Measurements from ENCODE around the gene IL10RB. TPM values are rescaled to one million over a fixed set of nuclear protein-coding genes. Genes with fewer than 3 reads are reported as not detected.

Gene IL10RB
- total and polyA plus RNA-seq, 2 of the 4 experiments (the other 2 are of a cell fraction): 20.1 to 45.2 TPM

GRCh38 chr21:33232291-33233034 lies 33.7 kb upstream of the IL10RB start:
- no peak overlapping the region for H2BK120ac ChIP-seq (ENCODE audit: low read depth, low read length)
- DNase-seq (no peak), ATAC-seq (ENCODE audit: low read depth) (no peak)
- H4K20me1 ChIP-seq (ENCODE audit: insufficient read depth, low read length): peaks cover 19% of the 10 kb centered on the region
- TF ChIP-seq ELK1 (IDR thresholded peaks at IDR 0.05; ENCODE audit: borderline replicate concordance, low read depth, low read length) (no peak), BHLHE40 (IDR thresholded peaks at IDR 0.05; ENCODE audit: low read depth, low read length) (no peak), RCOR1 (IDR thresholded peaks at IDR 0.05; ENCODE audit: insufficient replicate concordance, low read length) (no peak), RFX5 (IDR thresholded peaks at IDR 0.05; ENCODE audit: low read depth, low read length) (no peak), SMC3 (IDR thresholded peaks at IDR 0.05; ENCODE audit: low read depth, low read length) (no peak), USF2 (IDR thresholded peaks at IDR 0.05; ENCODE audit: low read depth, low read length) (no peak), CHD1 (IDR thresholded peaks at IDR 0.05; ENCODE audit: low read depth, low read length) (no peak), CTCF (conservative IDR thresholded peaks at IDR 0.05; ENCODE audit: low read depth, low read length) (no peak), MAFK (IDR thresholded peaks at IDR 0.05; ENCODE audit: low read depth, low read length) (no peak), RAD21 (IDR thresholded peaks at IDR 0.05; ENCODE audit: low read length) (no peak), CEBPB (IDR thresholded peaks at IDR 0.05; ENCODE audit: low read depth, low read length) (no peak), MAZ (IDR thresholded peaks at IDR 0.05; ENCODE audit: borderline replicate concordance, low read depth, low read length) (no peak), MXI1 (IDR thresholded peaks at IDR 0.05; ENCODE audit: borderline replicate concordance, low read depth, low read length) (no peak), FOS (IDR thresholded peaks at IDR 0.05; ENCODE audit: low read depth, low read length) (no peak)
- no peaks in the 10 kb centered on the region for H3K9me3 ChIP-seq (ENCODE audit: control insufficient read depth, insufficient read depth, low read length)
- POLR2A ChIA-PET (ENCODE audit: unreplicated experiment): no interaction called here
- no peak overlapping the region for H3K9ac ChIP-seq (ENCODE audit: low read depth, low read length)
- CTCF ChIA-PET: no interaction called here
- no peak overlapping the region for H2BK20ac ChIP-seq (ENCODE audit: low read depth, low read length)
- no peak overlapping the region for H4K5ac ChIP-seq (ENCODE audit: low read depth, low read length)
- BruUV-seq (replicated peaks): no TSS peak
- no peak overlapping the region for H3K4me3 ChIP-seq (ENCODE audit: insufficient read depth, low read depth, low read length)
- H4K91ac ChIP-seq (ENCODE audit: insufficient read depth, low read depth, low read length): no peak overlapping the region
- peaks cover 6% of the 10 kb centered on the region; the same call in 1 of the 2 replicates for H3K9me1 ChIP-seq (ENCODE audit: insufficient read depth, low read length)
- H2BK15ac ChIP-seq (ENCODE audit: low read depth, low read length): no peak overlapping the region
- no peak overlapping the region for H2BK5ac ChIP-seq (ENCODE audit: low read depth, low read length, poor library complexity, severe bottlenecking)
- H3K36me3 ChIP-seq (ENCODE audit: control insufficient read depth, insufficient read depth, low read length): no peaks in the 10 kb centered on the region
- H3K14ac ChIP-seq (replicated peaks; ENCODE audit: low read depth, low read length): no peak overlapping the region
- WGBS, 2 experiments (ENCODE audit: extremely low coverage in 2 of 2, insufficient read length in 1 of 2): no CpG with 5 or more reads among the region's 5 CpGs
- H3K4me2 ChIP-seq (ENCODE audit: low read depth, low read length): no peak overlapping the region
- no peak overlapping the region for H2AK5ac ChIP-seq (ENCODE audit: low read depth, low read length)
- no peak overlapping the region for H3K27ac ChIP-seq (ENCODE audit: insufficient read depth, low read length)
- peaks cover 1% of the 10 kb centered on the region for H3K4me1 ChIP-seq (ENCODE audit: control insufficient read depth, insufficient read depth, low read length)
- no peaks in the 10 kb centered on the region; the same call in 1 of the 2 replicates for H3K27me3 ChIP-seq (ENCODE audit: control insufficient read depth, insufficient read depth, low read length)
- H3K4ac ChIP-seq (ENCODE audit: low read depth, low read length): no peak overlapping the region
- dilution Hi-C loops (cut with HindIII; ENCODE audit: low sequenced_read_pairs, unreplicated experiment) (no loop called here), in situ Hi-C loops (cut with MboI; ENCODE audit: low sequenced_read_pairs) (no loop called here), intact Hi-C loops (cut with micrococcal nuclease) (no loop called here)
- H3K79me1 ChIP-seq (ENCODE audit: low read depth in 1 of 2, low read length in 2 of 2): peaks cover 22 to 46% of the 10 kb centered on the region in 2 experiments
- no peak overlapping the region for H4K8ac ChIP-seq (ENCODE audit: low read depth in 2 of 2, low read length in 2 of 2)
- no peak overlapping the region for H3K23ac ChIP-seq (ENCODE audit: low read depth, low read length)
- no peak overlapping the region for H3K56ac ChIP-seq (ENCODE audit: extremely low read depth, insufficient read depth, low read length)
- no peak overlapping the region for H2AFZ ChIP-seq (replicated peaks; ENCODE audit: low read length, poor library complexity)
- no peak overlapping the region for H2AK9ac ChIP-seq (replicated peaks; ENCODE audit: low read depth, low read length, poor library complexity)
- no peak overlapping the region for H3K18ac ChIP-seq (ENCODE audit: low read depth, low read length)

Data from IMR-90 (cell line).